HG02571 (cell line): Measurements from ENCODE around the gene TULP4.
"Not testable (repeated sequence)": the region's sequence is repeated elsewhere in the genome, so short reads cannot be mapped to it uniquely, and the experiment has no call there.

Source experiments
- ATAC-seq: cut with Tn5 transposase; IDR thresholded peaks from one replicate; pipeline ENCODE4 v1.9.1; 2021; ENCODE audit warnings: mild to moderate bottlenecking, moderate library complexity; ENCODE audit not compliant: unreplicated experiment

The TULP4 gene

GRCh38 chr6:158295976-158296853, 16.1 kb upstream of the TULP4 start:
- ATAC-seq: not testable (repeated sequence)

- ATAC-seq: not testable (repeated sequence)
Observed at GRCh38 chr6:158296854-158297324, 15.4 kb upstream of the TULP4 start.

- not testable (repeated sequence) for ATAC-seq
Observed at GRCh38 chr6:158297657-158298056, 14.6 kb upstream of the TULP4 start.

- not testable (repeated sequence) for ATAC-seq
Observed at GRCh38 chr6:158300306-158301143, 11.7 kb upstream of the TULP4 start.

- ATAC-seq: not testable (repeated sequence)
Observed at GRCh38 chr6:158301561-158301960, 10.7 kb upstream of the TULP4 start.

GRCh38 chr6:158302195-158302796, 10.0 kb upstream of the TULP4 start:
- ATAC-seq: not testable (repeated sequence)

GRCh38 chr6:158303210-158303731, 9.0 kb upstream of the TULP4 start:
- ATAC-seq: no peak

GRCh38 chr6:158304254-158304653, 8.0 kb upstream of the TULP4 start:
- no peak for ATAC-seq

GRCh38 chr6:158309814-158310213, 2.5 kb upstream of the TULP4 start:
- no peak for ATAC-seq

GRCh38 chr6:158311193-158311592, 1.1 kb upstream of the TULP4 start:
- ATAC-seq: no peak

GRCh38 chr6:158311626-158312025, 639 bp upstream of the TULP4 start:
- ATAC-seq: no peak

GRCh38 chr6:158312672-158313397, 570 bp downstream of the TULP4 start:
- no peak for ATAC-seq

GRCh38 chr6:158313989-158314388, 1.7 kb downstream of the TULP4 start:
- no peak for ATAC-seq

- no peak for ATAC-seq
Observed at GRCh38 chr6:158314737-158315136, 2.5 kb downstream of the TULP4 start.

GRCh38 chr6:158316022-158316421, 3.8 kb downstream of the TULP4 start:
- no peak for ATAC-seq

GRCh38 chr6:158321960-158322359, 9.7 kb downstream of the TULP4 start:
- no peak for ATAC-seq

GRCh38 chr6:158322400-158322723, 10.1 kb downstream of the TULP4 start:
- ATAC-seq: no peak

GRCh38 chr6:158322724-158323560, 10.7 kb downstream of the TULP4 start:
- peak; percentile 57 for ATAC-seq

GRCh38 chr6:158323561-158323958, 11.3 kb downstream of the TULP4 start:
- ATAC-seq: peak; percentile 24

- no peak for ATAC-seq
Observed at GRCh38 chr6:158324136-158324535, 11.9 kb downstream of the TULP4 start.
